NAMALWA (cell line): Measurements from ENCODE around the gene AP2A2.

Experiments
- DNase-seq: peaks from one replicate; pipeline ENCODE4 v3.0.0-alpha.2; 2015; ENCODE audit warnings: low spot score

AP2A2 gene

DNA sequence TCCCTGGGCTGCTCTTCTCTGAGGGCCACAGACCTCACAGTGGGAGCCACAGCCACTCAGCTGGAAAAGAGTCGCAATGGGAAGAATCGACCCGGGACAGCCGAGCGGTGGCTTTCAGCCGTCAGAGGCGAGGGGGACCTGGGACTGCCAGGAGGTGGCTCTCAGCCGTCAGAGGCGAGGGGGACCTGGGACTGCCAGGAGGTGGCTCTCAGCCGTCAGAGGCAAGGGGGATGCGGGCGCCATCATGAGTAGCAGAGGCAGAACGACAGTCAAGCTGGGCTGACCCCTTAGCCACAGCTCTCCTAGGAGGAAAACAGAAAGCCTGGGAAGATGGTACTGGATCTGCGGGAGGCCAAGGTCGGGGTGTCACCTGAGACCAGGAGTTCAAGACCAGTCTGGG is 134.1 kb downstream of the AP2A2 start:
- no peak for DNase-seq

DNA sequence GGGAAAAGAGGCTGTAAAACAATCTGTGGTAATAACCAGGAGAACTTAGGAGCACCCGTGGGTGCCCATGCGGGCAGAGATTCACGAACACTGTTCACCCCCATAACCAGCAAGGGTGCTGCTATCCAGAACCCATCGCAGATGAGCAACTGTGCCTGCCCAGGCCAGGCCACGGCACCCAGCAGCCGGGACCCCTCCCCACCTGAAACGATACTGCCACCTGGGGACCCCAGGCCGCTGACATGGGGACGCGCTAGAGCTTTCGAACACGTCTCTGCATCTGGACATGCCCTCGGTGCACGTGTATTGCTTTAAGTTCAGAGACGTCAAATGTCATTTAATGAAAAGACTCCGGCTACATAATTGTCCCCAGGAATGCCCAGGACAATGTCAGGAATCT is 134.7 kb downstream of the AP2A2 start:
- DNase-seq: no peak

DNA sequence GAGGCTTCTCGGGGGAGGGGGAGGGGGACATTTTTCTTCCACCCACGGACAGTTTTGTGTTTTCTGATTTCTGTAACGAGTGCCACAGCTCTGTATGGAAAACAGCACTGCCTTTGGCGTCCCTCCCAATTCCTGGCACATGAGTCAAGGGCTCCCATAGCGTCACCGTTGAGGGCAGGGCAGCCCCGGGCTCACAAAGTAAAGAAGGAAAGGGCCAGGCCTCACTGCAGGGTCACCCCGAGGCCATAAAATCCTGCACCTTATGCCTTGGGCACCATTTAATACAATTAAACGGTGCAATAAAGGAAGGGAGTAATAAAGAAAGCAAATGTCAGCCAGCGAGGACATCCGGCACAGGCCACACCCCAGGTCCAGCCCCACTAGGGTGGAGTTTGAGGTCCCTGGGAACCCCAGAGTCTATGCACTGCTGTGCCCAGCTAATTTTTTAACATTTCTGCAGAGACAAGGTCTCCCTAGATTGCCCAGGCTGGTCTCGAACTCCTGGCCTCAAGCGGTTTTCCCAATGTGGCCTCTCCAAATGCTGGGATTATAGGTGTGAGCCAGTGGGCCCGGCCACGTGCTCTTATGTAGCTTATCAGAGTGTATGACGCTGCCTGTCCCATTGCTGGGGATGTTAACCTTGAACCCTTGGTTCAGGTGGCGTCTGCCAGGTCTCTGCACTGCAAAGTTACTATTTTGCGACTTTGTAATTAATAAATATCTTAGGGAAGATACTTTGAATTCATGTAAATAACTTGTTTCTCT is 135.4 kb downstream of the AP2A2 start:
- no peak for DNase-seq
